CD4-positive, alpha-beta T cell (primary cell): ENCODE measurements around the gene SAT1. TPM values are rescaled to one million over a fixed set of nuclear protein-coding genes. Genes with fewer than 3 reads are reported as not detected.

Source experiments
- ATAC-seq: fragments of 200-7000 bp; cut with Tn5 transposase; one replicate; pipeline ENCODE4 v1.10.0; 2022; ENCODE audit warnings: mild to moderate bottlenecking; ENCODE audit not compliant: poor library complexity
- CTCF ChIA-PET: fragments of 350-600 bp; sonication (Branson Sonifier 250); formaldehyde crosslinking; loops from one replicate; lab custom pipeline; 2021; ENCODE audit warnings: antibody characterized with exemption, inconsistent platforms; lab: Charles Lee
- POLR2A ChIA-PET: fragments of 350-600 bp; sonication (Branson Sonifier 250); formaldehyde crosslinking; loops from one replicate; lab custom pipeline; 2021; ENCODE audit warnings: antibody characterized with exemption, inconsistent platforms; lab: Charles Lee
- DNase-seq, 14 experiments: peaks; one replicate each; pipeline ENCODE4 v3.0.0-alpha.2; 2013 to 2020; ENCODE audit warnings: mixed read lengths in 2 of 14
- H3K27ac ChIP-seq, 2 donors: one replicate each; pipeline versions ENCODE4 v1.5.1 to v1.7.0; 2013; ENCODE audit warnings: low read length in 2 of 2, low read depth in 1 of 2, mild to moderate bottlenecking in 1 of 2
- H3K27me3 ChIP-seq, 2 experiments: 1 replicate in 1 of 2; 2 replicates in 1 of 2; pipeline versions ENCODE4 v1.6.1 to v1.7.0; 2013; ENCODE audit warnings: low read length in 2 of 2, control low read depth in 1 of 2, mild to moderate bottlenecking in 1 of 2, moderate library complexity in 1 of 2; ENCODE audit not compliant: insufficient read depth in 2 of 2, control insufficient read depth in 1 of 2
- H3K36me3 ChIP-seq: one replicate; pipeline ENCODE4 v1.6.1; 2013; ENCODE audit warnings: low read length, control low read depth; ENCODE audit not compliant: insufficient read depth
- H3K4me1 ChIP-seq: one replicate; pipeline ENCODE4 v1.6.1; 2013; ENCODE audit warnings: low read length, control low read depth; ENCODE audit not compliant: insufficient read depth
- H3K4me3 ChIP-seq: one replicate; pipeline ENCODE4 v1.5.1; 2013; ENCODE audit warnings: mild to moderate bottlenecking, low read length, moderate library complexity
- H3K9me3 ChIP-seq, 2 experiments: 1 replicate in 1 of 2; 2 replicates in 1 of 2; pipeline versions ENCODE4 v1.6.1 to v1.7.0; 2013; ENCODE audit warnings: low read length in 2 of 2, mild to moderate bottlenecking in 2 of 2, control low read depth in 1 of 2, moderate library complexity in 1 of 2; ENCODE audit not compliant: control insufficient read depth in 1 of 2, insufficient read depth in 1 of 2
- H3K27ac Mint-ChIP-seq: one replicate; pipeline ENCODE4 v1.8.0; 2020; ENCODE audit warnings: mixed read lengths
- H3K27me3 Mint-ChIP-seq: one replicate; pipeline ENCODE4 v1.8.0; 2021; ENCODE audit warnings: mixed read lengths
- H3K36me3 Mint-ChIP-seq: one replicate; pipeline ENCODE4 v1.8.0; 2021; ENCODE audit warnings: low read depth, mixed read lengths
- H3K4me1 Mint-ChIP-seq: one replicate; pipeline ENCODE4 v1.8.0; 2021; ENCODE audit warnings: low read depth, mixed read lengths
- H3K4me3 Mint-ChIP-seq: one replicate; pipeline ENCODE4 v1.8.0; 2020; ENCODE audit warnings: mild to moderate bottlenecking, mixed read lengths
- H3K9me3 Mint-ChIP-seq: one replicate; pipeline ENCODE4 v1.8.0; 2020; ENCODE audit warnings: mixed read lengths
- CTCF ChIP-seq: fragments of 200-600 bp; IDR thresholded peaks from one replicate; pipeline ENCODE4 v1.8.0; 2022; ENCODE audit warnings: antibody characterized with exemption, mild to moderate bottlenecking
- intact Hi-C, 2 experiments: fragments of 100-400 bp; cut with DNase I in 1 of 2; cut with micrococcal nuclease in 1 of 2; formaldehyde crosslinking; loops; one replicate each; pipeline versions ENCODE4 v1.15.1 to v1.9.0; 2023 to 2025; cut with DNase I, micrococcal nuclease
- total RNA-seq, 174 experiments: library from RNA in 2 of 174; stranded (reverse) in 2 of 174; gene quantifications; one replicate each; pipeline ENCODE4 v1.2.3 and lab custom pipeline; 2021 to 2026

The SAT1 gene
- total RNA-seq, 2 experiments from 2014 or later = 305 to 312 TPM

DNA sequence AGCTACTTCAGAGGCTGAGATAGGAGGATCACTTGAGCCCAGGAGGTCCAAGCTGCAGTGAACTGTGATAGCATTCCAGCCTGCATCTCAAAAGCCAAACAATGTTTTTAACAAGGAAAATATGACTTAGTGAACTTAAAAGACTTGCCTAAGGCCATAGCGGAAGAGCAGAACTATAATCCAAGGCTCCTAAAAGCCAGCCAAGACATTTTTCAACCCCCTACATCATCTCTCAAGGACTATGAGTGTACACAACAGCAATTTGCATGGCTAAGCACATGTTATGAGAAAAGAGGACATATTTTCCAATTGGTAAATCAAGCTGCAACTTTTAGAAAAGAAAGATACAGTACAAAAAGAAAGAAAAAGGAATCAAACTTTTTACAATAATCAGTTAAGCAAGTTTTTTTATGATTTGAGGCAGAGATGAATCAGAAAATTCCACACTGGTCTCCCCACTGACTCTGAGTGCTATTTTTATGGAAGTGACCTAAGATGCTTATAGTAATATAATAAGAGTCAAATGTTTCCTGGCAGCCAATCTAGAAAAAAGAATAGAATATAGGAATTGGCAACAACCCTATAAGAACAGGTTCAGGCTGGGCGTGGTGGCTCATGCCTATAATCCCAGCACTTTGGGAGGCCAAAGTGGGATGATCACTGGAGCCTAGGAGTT, 30.1 kb upstream of the SAT1 start:
- Histone ChIP-seq H3K27ac (no peak overlapping the region), H3K36me3 (no peaks in the 10 kb centered on the region), H3K4me3 (no peak overlapping the region), H3K4me1 (peaks cover 3% of the 10 kb centered on the region), H3K9me3 (no peaks in the 10 kb centered on the region), H3K27me3 (no peaks in the 10 kb centered on the region)
- no peaks in the 10 kb centered on the region for H3K9me3 Mint-ChIP-seq
- TF ChIP-seq CTCF = no peak
- intact Hi-C loops = no loop called here
- ATAC-seq (no peak), DNase-seq (no peak)
- ChIA-PET CTCF (interaction anchor here (0.9 to 1.9 kb wide), 2 partner anchors 149 to 301 kb away, joined by 5 read pairs; no protein-coding TSS in a partner anchor), POLR2A (no interaction called here)
- no peak overlapping the region for H3K4me3 Mint-ChIP-seq
- H3K36me3 Mint-ChIP-seq = no peaks in the 10 kb centered on the region
- peaks cover 4% of the 10 kb centered on the region for H3K4me1 Mint-ChIP-seq
- no peaks in the 10 kb centered on the region for H3K27me3 Mint-ChIP-seq
- no peak overlapping the region for H3K27ac Mint-ChIP-seq

- DNase-seq (no peak), ATAC-seq (no peak)
- ChIA-PET CTCF (no interaction called here), POLR2A (no interaction called here)
- H3K27me3 ChIP-seq = no peaks in the 10 kb centered on the region
- Mint-ChIP-seq H3K4me3 (no peak overlapping the region), H3K4me1 (peaks cover 4% of the 10 kb centered on the region), H3K27ac (no peak overlapping the region), H3K36me3 (no peaks in the 10 kb centered on the region), H3K27me3 (no peaks in the 10 kb centered on the region), H3K9me3 (no peaks in the 10 kb centered on the region)
- no peak overlapping the region for H3K4me3 ChIP-seq
- H3K27ac ChIP-seq = no peak overlapping the region
- TF ChIP-seq CTCF = no peak
- H3K36me3 ChIP-seq = no peaks in the 10 kb centered on the region
- H3K4me1 ChIP-seq = peaks cover 3% of the 10 kb centered on the region
- H3K9me3 ChIP-seq = no peaks in the 10 kb centered on the region
- intact Hi-C loops = loop anchor here in 1 of 2 experiments (5.0 kb wide), 1 partner anchor 62 kb away; no protein-coding TSS in a partner anchor
Observed at GRCh38 chrX:23754664-23755063, 28.3 kb upstream of the SAT1 start.

DNA sequence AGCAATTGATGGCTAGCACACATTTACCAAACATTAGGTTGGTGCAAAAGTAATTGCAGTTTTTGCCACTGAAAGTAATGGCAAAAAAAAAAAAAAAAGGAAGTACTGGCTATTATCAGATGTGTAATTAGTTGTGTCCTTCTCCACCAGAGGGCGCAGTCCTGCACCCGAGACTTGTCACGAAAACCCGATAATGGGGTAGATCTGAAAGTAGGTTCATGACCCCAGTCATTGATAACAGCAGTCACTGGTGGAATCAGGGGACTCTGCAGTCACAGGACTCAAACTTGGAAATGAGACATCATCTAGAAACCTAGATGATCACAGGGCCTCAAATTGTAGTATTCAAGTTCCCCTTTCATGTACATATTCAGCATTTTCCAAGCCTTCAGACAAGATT, 26.8 kb upstream of the SAT1 start:
- no peak overlapping the region for H3K4me3 Mint-ChIP-seq
- peak; percentile 58 for TF ChIP-seq CTCF
- no peak overlapping the region for H3K27ac ChIP-seq
- no peak overlapping the region for H3K4me3 ChIP-seq
- H3K27me3 Mint-ChIP-seq = no peaks in the 10 kb centered on the region
- intact Hi-C loops = loop anchor here (1.0 to 5.0 kb wide), 3 partner anchors 64 to 146 kb away; no protein-coding TSS in a partner anchor
- H3K4me1 ChIP-seq = peaks cover 3% of the 10 kb centered on the region
- peaks cover 4% of the 10 kb centered on the region for H3K4me1 Mint-ChIP-seq
- ChIA-PET CTCF (no interaction called here), POLR2A (no interaction called here)
- no peaks in the 10 kb centered on the region for H3K9me3 ChIP-seq
- no peaks in the 10 kb centered on the region for H3K9me3 Mint-ChIP-seq
- no peaks in the 10 kb centered on the region for H3K36me3 ChIP-seq
- ATAC-seq = peak; percentile 62
- no peak overlapping the region for H3K27ac Mint-ChIP-seq
- DNase-seq = peak; percentile 27 to 80 (median 53)
- no peaks in the 10 kb centered on the region for H3K27me3 ChIP-seq
- no peaks in the 10 kb centered on the region for H3K36me3 Mint-ChIP-seq
